ENCODE data around the gene SLC38A8.

Gene SLC38A8

DNA sequence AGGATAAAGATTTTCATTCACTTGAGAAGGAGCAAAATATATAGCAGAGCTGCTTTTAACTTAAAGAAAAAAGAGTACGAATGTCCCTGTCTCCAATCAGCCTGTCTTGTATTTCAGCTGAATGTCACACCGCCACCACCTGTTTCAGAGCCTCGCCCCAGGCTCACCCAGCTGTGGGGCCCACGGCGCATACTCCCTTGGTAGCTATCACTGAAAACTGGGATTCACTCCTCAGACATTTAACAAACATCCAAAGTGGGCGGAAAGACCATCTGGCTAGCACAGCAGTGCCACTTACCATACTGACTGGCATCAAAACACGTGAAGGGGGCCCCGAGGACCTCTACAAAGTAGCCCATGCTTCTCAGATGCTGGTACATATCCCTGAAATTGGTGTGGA lies 25.4 kb upstream of the SLC38A8 start:
- no peak for DNase-seq

DNA sequence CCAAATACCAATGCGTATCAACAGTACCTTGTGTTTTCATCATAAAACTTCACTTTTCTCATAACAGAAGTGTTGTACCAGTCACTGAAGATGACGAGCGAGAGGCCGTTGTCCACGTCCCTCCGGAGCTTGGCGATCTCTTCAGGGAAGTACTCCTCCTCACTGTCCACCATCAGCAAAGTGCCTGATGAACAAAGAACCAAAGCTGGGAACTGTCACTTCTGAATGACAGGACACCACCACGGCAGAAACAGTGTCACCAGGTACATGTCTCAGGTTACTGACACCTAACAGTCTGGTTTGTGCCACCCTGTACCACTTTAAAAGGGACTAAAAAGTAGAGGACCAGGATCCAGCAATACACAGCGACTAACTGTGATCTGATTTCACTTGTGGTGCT lies 25.0 kb upstream of the SLC38A8 start:
- no peak for DNase-seq

DNA sequence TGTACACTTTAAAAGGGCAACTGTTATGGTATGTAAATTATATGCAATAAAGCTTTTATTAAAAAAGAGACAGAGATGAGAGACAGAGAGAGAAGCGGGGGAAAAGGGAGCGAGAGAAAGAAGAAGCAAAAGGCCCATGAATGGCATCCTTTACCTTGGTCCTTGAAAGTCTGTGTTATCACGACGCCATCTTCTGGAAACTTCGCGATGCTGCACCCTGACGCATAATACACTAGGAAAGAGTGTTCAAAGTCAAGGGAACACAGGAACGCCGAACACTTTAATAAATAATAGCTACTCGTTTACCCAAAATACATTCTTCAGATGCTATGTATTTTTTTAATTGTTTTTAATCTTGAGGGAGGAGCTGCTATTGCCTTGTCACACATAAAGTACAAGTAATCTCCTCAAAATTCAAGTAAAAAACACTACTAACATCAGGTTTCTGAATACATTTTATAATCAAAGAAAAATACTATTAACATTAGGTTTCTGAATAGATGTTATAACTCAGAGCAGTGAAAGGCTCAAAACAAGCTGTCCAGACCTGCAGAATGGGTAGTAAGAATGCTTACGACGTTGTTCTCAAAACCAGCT lies 23.0 kb upstream of the SLC38A8 start:
- peak; percentile 37 for DNase-seq

DNA sequence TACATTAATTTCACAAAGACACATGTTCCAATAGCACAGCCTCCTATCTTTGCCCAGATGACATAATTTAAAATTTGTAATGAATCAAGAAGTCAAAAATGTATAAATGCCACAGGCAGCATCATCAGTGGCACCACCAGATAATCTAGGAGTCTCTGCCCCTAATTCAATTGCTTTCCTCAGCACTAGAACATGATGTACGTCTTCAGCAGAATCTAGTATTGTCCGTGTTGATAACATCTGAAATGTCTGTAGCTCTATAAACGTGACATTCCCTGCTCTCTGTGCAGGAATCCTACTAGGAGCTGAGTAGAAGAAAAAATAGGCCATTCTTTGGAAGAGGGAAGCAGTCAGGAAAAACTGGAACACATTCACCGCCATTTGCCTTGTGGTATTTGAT lies 21.4 kb upstream of the SLC38A8 start:
- no peak for DNase-seq

DNA sequence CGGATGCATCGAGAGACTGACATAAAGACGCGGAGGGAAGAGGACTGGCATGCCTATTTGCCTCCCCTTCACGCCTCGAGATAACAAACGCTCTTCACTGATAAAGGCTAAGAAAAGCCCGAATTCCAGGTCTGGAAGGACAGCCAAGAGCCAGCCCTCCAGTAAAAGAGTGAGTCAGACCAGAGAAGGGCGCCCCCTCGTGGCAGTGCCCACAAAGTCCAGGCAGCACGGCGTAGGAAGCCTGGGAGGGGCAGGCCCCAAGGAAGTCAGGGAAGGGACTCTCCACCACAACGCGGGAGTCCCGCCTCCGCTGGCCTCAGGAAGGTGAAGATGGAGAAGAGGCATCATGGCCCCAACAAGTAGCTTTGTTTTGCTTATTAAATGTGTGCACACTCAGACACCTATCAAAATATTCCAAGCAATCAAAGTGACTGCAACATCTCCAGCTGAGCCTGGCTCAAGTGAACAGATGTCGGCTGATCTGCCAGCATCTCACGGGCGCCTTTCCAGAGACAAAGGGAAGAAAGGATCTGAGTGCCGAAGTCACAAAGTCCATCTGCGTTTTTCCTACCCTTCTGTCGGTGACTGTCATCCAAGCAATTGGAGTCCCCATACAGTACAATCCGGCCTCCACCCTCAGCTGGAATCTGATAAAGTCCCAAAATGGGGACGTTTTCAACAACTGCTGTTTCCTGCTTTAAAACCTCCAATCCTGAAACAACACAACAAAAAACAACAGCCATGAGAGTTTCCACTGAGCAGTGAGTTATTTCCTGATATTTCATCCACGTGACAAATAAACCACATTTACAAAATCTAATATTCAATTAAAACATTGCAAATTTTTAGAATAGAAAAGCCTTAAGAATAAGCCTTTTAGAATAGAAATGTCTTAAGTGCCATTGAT lies 20.4 kb upstream of the SLC38A8 start:
- DNase-seq: peak; percentile 69

DNA sequence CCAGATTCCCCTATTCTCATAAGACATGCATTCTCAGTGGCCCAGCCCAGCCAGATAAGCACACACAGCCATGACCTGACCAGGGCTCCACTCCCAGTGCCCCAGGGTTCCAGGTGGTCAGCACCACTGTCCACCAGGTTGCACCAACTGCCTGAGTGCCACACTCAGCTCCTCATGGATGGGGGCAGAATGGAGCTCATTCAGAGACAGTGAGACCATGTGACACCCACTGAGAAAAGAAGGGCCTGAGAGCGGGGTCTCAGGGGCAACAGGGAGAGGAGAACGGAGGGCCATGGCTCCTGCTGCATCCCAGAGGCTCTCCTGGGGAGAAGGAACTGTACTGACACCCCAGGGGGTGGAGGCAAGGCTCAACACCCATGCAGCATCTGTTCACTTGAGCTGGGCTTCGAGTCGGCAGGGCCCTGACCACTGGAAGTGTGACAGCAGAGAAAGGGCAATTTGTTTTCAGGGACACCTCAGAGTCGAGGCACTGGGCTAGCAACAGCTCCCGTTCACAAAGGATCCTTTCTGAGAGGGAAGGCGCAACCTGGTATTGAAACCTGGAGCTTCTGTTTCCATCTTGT lies 18.7 kb upstream of the SLC38A8 start:
- DNase-seq: no peak

DNA sequence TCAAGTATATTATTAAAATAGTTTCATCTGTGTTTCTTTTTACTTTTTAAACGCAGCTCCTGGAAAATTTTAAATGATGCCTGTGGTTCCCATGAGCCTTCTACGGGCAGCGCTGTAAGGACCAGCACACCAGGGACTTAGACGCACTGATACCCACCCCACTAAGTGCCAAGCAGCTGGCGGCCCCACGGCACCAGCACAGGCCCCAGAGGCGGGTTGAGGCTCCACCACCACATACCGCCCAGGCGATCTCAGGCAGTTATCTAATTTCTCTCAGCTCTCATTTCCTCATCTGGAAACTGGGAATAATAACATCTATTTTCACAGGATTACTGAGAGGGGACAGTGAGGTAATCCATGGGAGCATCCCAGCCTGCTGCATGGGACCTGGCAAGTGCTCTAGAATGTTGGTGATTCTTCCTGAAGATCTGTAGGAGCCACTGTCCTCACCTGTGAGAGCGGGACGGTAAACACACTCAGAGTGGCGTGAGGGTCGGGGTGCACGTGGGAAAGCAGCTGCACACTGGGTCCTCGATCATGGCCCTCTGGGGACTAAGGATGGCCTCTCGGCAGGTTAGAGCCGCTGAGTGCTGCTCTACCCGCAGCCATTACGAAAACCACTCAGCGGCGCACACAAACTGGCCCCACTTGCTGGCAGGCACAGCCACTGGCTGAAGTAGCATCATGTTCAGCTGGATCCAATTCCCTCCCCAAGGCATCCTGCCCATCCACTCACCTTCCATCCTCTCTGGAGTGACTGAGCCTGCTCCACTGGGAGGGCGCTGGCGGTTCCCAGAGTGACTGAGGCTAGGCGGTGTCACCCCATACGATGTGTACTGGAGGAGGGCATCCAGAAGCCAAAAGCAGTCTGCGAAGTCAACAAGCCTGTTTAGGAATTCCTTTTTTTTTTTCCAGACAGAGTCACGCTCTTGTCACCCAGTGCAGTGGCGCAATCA lies 17.6 kb upstream of the SLC38A8 start:
- no peak for DNase-seq

DNA sequence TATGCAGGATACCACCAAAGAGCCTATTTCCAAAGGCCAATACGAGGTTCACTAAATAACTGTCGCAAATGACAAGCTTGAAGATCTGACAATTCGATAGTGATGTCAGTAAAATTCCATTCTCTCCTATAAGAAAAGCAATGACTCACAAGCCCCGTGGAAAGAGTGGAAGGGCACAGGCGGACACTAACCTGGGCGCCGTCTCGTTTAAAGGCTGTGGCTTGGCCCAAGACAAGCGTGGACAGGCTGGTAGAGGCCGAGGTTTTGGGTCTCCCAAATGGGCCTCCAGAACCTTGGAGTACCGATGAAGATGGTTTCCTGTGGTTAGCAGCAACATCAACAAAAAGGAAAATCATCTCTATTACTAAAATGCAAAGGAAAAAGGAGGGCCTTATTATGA lies 16.5 kb upstream of the SLC38A8 start:
- no peak for DNase-seq

DNA sequence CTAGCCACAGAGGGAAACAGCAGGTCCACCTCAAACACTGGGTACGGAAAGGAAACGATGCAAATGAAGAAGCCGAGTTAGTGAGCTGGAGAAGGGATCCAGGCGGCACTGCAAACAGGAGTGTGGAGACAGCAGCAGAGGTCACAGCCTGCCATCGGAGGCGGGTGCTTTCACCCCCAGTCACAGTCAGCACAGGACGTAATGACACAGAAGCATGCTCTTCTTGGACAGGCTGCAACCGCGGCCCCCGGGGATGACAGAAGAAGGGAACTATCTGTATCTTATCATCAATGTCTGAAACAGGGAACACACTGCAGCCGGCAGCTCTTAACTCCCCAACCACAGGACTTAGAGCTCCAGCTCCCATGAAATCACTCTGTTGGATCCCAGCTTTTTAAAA lies 16.1 kb upstream of the SLC38A8 start:
- no peak for DNase-seq

DNA sequence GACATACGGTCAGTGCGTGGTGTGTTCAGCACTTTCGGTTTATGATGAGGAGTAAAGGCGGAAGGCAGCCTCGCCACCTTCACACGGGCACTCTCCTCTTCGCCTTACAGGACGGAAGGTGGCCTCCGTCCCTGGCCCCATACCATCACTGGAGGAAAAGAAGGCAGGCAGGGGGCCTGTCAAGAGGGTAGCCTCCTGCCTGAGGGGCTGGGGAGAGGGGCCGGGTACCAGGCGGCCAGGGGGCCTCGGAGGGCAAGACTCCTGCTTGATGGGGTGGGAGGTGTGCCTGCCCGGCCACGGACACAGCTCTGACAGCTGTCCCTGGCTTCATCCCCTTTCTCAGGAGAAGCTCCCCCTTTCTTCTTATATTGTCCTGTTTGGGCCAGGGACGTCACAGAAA lies 15.6 kb upstream of the SLC38A8 start:
- DNase-seq: no peak

DNA sequence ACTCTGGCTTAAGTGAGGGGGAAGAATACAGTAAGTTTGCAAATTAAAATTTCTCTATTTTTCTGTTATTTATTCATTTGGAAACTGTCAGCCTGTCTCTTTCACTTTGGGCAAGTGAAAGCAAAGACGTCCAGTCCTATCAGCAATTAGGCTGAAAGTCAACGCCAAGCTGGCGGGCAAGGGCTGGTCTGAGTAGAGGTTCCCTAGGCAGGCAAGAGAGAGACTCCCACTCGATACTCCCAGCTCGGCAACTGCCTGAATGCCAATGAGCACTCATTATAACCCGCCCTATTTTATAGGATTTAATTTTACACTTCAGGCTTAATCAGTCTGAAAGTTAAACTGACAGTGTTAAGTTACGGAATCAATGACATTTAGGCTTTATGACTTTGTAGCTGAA lies 14.3 kb upstream of the SLC38A8 start:
- no peak for DNase-seq

DNA sequence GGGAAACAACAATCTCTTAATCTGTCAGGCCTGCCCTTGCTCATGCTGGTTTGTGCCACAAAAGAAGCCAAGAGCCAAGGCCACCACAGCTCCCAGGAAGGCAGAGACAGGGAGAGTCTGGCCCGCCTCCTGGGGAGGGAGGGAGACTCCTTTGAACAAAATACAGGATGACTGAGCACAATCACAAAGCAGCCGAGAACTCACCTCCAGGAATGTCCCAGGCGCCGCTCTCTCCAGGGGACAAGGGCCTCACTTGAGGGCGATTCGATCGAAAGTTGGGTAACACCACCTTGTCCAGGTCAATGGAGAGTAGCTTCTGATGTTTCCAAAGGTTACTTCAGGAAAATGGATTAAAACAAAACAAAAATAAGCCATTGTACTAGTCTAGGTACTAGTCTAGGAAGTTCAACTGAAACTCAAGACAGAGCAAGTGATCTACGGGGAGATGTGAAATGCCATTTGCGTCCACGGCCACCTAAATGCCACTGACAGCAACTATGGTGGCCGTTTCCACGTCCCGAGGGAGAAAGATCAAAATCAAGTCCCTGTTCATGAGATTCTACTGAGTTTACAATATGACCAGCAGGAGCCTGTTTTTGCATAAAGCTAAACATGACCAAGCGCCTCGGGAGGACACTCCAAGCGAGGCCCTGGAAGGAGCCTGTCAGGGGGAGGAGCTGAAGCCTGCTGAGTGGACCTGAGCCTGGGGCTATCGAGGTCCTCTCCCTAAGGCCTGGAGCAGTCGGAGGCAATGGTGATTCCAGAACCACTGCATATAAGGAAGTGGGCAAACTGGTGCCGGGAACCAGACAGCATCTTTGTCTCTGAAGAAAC lies 13.4 kb upstream of the SLC38A8 start:
- no peak for DNase-seq

DNA sequence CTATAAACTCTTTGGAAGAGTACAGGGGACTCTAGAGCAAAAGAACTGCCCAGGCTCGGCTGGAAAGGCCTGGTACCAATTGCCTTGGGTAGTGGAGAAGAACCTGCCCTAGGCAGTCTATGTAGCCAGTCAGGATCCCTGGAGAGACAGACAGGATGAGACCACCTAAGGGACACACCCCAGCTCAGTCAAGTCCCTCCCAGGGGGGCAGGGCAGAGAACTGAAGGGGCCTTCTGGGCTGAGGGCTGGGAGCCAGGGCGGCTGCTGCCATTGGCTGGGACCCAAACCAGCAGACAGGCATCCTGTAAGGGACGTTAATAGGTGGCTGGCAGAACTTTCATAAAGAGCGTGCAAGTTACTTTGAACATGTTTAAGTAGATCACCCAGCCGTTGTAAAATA lies 12.8 kb upstream of the SLC38A8 start:
- DNase-seq: no peak

DNA sequence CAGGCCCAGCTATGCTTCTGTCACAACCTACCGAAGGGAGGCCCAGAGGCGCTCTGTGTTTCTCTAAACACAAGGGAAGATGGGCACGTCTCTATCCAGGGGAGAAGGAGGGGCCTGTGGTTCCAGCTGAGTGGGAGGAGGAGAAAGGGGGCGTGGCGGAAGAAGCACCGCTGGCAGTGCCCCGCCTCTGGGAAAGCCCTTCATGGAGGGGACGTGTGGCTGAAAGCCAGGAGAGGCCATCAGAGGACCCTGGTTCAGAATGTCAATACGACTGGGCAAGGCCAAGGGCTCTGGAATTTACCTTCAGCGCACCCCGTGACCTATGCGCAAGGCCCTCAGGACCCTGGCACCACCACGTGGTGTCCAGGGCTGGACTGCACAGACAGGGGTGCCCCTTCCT lies 12.3 kb upstream of the SLC38A8 start:
- DNase-seq: no peak

DNA sequence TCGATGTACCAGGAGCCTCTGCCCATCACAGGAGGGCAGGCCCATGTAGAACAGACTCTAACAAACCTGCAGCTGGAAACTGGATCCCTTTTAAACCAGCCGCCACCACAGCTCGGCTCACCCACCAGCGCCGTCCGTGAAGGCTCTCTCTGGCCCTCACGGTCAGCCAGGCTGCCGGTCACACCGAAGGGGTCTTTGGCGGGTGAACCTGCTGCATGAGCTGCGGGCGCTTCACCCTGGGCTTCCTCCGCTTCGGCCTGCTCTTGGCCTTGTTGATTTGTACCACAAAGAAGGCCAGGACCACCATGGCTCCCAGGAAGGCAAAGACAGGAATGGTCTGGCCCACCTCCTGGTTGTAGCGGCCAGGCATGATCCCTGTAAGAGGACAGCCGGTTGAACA lies 11.7 kb upstream of the SLC38A8 start:
- no peak for DNase-seq

DNA sequence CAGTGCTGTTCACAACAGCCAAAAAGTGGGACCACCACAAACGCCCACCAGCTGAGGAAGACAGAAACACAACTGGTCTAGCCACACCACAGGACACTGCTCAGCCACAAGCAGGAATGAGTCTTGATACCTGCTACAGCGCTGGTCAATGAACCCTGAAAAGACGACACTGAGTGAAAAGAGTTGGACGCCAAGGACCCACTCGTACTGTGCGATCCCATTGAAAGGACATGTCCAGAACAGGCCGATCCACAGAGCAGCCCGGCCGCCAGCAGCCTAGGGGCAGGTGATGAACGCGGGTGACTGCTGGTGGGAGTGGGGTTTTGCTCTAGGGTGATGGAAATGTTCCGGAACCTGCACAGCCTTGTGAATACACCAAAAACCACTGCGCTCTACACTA lies 10.6 kb upstream of the SLC38A8 start:
- DNase-seq: no peak

DNA sequence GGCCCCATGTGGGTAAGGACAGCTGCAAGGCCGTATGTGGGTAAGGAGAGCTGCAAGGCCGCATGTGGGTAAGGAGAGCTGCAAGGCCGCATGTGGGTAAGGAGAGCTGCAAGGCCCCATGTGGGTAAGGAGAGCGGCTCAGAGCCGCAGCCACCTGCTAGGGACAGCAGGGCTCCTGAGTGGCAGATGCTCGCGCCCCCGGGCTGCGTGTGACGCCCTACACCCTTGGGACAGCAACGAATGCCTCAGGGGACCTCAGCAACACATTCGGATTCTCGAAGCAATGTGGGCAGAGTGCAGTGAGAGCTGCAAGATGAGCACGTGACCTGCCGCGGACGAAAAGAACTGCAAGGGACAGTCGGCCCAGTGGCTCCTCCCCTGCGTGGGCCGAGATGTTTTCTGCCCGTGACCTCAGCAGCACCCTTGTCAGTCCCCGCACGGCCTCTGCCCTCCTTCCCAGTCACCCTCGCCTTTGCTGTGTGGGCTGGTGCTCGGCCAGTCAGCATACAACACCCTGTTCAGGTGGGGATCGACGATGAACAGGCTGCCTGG lies 9.6 kb upstream of the SLC38A8 start:
- DNase-seq: no peak

DNA sequence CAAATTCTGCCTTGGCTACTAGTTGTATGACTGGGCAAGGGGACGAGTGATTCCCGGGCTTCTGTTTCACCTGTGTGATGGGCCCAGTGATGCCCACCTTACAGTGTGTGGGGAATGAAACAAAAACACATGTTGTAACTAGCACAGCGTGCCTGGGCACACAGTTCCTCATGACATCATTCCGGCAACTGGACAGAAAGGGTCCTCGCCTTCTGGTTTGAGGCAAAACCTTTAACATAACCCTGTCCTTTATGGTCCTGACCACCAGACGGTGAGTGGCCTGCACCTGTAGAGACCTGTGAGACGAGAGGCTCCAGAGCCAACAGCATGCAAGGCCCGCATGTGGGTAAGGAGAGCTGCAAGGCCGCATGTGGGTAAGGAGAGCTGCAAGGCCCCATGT lies 7.7 kb upstream of the SLC38A8 start:
- DNase-seq: no peak

DNA sequence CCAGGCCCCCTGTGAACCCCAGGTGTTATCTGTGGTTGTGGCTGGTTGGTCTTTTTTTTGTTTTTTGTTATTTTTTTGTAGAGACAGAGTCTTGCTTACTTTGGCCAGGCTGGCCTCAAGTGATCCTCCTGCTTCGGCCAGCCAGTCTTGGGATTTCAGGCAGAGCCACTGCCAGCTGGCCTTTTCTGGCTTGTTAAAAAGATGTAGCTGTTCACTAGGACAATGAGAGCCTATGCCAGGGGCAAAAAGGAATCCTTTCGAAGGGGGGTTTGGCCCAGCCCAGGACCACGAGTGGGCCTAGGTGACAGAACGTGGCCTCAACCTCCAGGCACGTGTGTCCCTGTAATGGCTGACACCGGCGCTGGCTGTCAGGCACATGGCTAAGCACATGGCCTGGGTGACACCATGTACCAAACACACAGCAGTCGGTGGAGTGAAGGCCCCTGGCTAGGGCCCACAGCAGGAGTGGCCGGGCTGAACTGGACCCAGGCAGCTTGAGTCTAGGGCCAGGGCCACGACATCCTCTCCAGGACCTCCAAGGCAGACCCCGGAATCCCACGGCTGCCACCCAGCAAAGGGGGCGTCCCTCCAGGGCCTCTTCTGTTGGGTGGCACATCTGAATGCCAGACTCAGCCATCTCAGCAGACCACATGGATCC lies 6.9 kb upstream of the SLC38A8 start:
- DNase-seq: no peak

DNA sequence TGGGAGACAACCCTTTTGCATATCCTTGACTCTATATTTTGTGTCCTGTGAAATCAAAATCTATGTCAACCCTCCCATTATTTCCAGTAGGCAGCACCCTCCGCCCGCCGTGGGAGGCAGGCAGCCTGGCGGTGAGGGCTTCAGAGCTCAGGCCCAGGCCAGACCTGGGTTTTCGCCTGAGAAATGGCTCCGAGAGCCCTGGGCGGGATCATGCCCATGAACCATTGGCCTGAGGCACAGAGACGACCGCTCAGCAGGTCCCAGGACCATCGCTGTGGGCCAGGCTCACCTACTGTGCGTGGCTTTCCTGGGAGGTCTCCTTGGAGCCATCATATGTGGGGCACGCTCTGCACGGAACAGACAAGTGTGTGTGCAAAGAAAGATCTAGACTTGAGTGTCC lies 6.3 kb upstream of the SLC38A8 start:
- DNase-seq: no peak

DNA sequence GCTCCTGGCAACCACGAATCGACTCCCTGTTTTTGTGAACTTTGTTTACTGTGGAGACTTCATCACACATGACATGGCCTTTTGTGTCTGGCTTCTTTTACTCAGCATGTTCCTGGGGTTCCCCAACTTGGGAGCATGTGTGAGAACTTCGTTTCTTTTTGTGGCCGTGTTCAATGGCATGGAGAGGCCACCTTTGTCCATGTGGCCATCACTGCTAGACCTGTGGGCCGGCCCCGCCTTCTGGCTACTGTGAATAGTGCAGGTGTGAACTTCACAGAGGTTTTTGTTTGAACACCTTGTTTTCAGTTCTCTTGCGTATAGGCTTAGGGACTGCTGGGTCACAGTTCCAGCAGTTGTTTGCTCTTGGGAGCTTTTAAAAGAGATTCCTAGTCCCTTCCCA lies 5.7 kb upstream of the SLC38A8 start:
- DNase-seq: no peak

Measured in CD4-positive, alpha-beta T cell treated with Interleukin-17A for 4 hours (primary cell).